Measurements from ENCODE around the gene RFNG. TPM values are rescaled to one million over a fixed set of nuclear protein-coding genes. Genes with fewer than 3 reads are reported as not detected.

The RFNG gene
- total and polyA plus RNA-seq, 2 of the 4 experiments (the other 2 are of a cell fraction): 6.8 to 47.3 TPM

- Histone ChIP-seq H2AK9ac (replicated peaks; ENCODE audit: low read depth, low read length, poor library complexity) (peak overlapping the region; percentile 98), H2BK20ac (ENCODE audit: low read depth, low read length) (no peak overlapping the region), H3K14ac (replicated peaks; ENCODE audit: low read depth, low read length) (no peak overlapping the region), H3K36me3 (ENCODE audit: control insufficient read depth, insufficient read depth, low read length) (peaks cover 25% of the 10 kb centered on the region), H2BK120ac (ENCODE audit: low read depth, low read length) (no peak overlapping the region), H2BK5ac (ENCODE audit: low read depth, low read length, poor library complexity, severe bottlenecking) (peak overlapping the region; percentile 44), H3K4ac (ENCODE audit: low read depth, low read length) (no peak overlapping the region), H3K79me1 (ENCODE audit: low read depth in 1 of 2, low read length in 2 of 2) (peaks cover 0 to 56% of the 10 kb centered on the region in 2 experiments), H3K27me3 (ENCODE audit: control insufficient read depth, insufficient read depth, low read length) (no peaks in the 10 kb centered on the region), H3K9ac (ENCODE audit: low read depth, low read length) (peak overlapping the region; percentile 87), H4K91ac (ENCODE audit: insufficient read depth, low read depth, low read length) (no peak overlapping the region), H3K4me3 (ENCODE audit: insufficient read depth, low read depth, low read length) (peak overlapping the region; percentile 54), H3K23ac (ENCODE audit: low read depth, low read length) (no peak overlapping the region), H3K4me2 (ENCODE audit: low read depth, low read length) (peak overlapping the region; percentile 83; the same call in 1 of the 2 replicates), H3K18ac (ENCODE audit: low read depth, low read length) (no peak overlapping the region), H3K56ac (ENCODE audit: extremely low read depth, insufficient read depth, low read length) (0 out of 2 replicates have a peak overlapping the region, but pooled peaks have one; percentile 17), H3K9me3 (ENCODE audit: control insufficient read depth, insufficient read depth, low read length) (no peaks in the 10 kb centered on the region), H4K20me1 (ENCODE audit: insufficient read depth, low read length) (peaks cover 31% of the 10 kb centered on the region), H3K4me1 (ENCODE audit: control insufficient read depth, insufficient read depth, low read length) (peaks cover 13% of the 10 kb centered on the region), H2BK15ac (ENCODE audit: low read depth, low read length) (no peak overlapping the region), H3K27ac (ENCODE audit: insufficient read depth, low read length) (peak overlapping the region; percentile 74), H2AK5ac (ENCODE audit: low read depth, low read length) (peak overlapping the region; percentile 8; the same call in 1 of the 2 replicates), H4K5ac (ENCODE audit: low read depth, low read length) (no peak overlapping the region), H4K8ac (ENCODE audit: low read depth in 2 of 2, low read length in 2 of 2) (peak overlapping the region in 1 of 2 experiments; percentile 49; a peak in 1 of 4 replicates), H2AFZ (replicated peaks; ENCODE audit: low read length, poor library complexity) (peak overlapping the region; percentile 88), H3K9me1 (ENCODE audit: insufficient read depth, low read length) (peaks cover 5% of the 10 kb centered on the region; the same call in 1 of the 2 replicates)
- in situ Hi-C loops (cut with MboI; ENCODE audit: low sequenced_read_pairs) (no loop called here), dilution Hi-C loops (cut with HindIII; ENCODE audit: low sequenced_read_pairs, unreplicated experiment) (no loop called here), intact Hi-C loops (cut with micrococcal nuclease) (loop anchor here (1.0 to 2.0 kb wide), 3 partner anchors 56 to 67 kb away; partner anchors contain the start of genes DCXR and RAC3)
- peak; percentile 2 for ATAC-seq (ENCODE audit: low read depth)
- no TSS peak for BruUV-seq (replicated peaks)
- TF ChIP-seq CHD1 (IDR thresholded peaks at IDR 0.05; ENCODE audit: low read depth, low read length): no peak
- no peak for TF ChIP-seq CEBPB (IDR thresholded peaks at IDR 0.05; ENCODE audit: low read depth, low read length)
- TF ChIP-seq USF2 (IDR thresholded peaks at IDR 0.05; ENCODE audit: low read depth, low read length): no peak
- TF ChIP-seq SMC3 (IDR thresholded peaks at IDR 0.05; ENCODE audit: low read depth, low read length): no peak
- no peak for TF ChIP-seq MAZ (IDR thresholded peaks at IDR 0.05; ENCODE audit: borderline replicate concordance, low read depth, low read length)
- no peak for TF ChIP-seq MXI1 (IDR thresholded peaks at IDR 0.05; ENCODE audit: borderline replicate concordance, low read depth, low read length)
- no peak for TF ChIP-seq CTCF (conservative IDR thresholded peaks at IDR 0.05; ENCODE audit: low read depth, low read length)
- TF ChIP-seq, protein P1, sequence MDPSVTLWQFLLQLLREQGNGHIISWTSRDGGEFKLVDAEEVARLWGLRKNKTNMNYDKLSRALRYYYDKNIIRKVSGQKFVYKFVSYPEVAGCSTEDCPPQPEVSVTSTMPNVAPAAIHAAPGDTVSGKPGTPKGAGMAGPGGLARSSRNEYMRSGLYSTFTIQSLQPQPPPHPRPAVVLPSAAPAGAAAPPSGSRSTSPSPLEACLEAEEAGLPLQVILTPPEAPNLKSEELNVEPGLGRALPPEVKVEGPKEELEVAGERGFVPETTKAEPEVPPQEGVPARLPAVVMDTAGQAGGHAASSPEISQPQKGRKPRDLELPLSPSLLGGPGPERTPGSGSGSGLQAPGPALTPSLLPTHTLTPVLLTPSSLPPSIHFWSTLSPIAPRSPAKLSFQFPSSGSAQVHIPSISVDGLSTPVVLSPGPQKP (IDR thresholded peaks at IDR 0.05; ENCODE audit: borderline replicate concordance, low read depth, low read length): no peak
- TF ChIP-seq FOS (IDR thresholded peaks at IDR 0.05; ENCODE audit: low read depth, low read length): no peak
- CTCF ChIA-PET: no interaction called here
- POLR2A ChIA-PET (ENCODE audit: unreplicated experiment): interaction anchor here (0.6 to 1.5 kb wide), 2 partner anchors 60 to 243 kb away, joined by 3 to 4 read pairs; partner anchors contain the start of gene DCXR
- no peak for DNase-seq
- 0% methylated on average over 29 of the region's 36 CpGs; no CpG with 5 or more reads in 1 of the 2 experiments for WGBS, 2 experiments (ENCODE audit: extremely low coverage in 2 of 2, insufficient read length in 1 of 2)
Observed at GRCh38 chr17:82097919-82098168, 46.2 kb upstream of the RFNG start.
